Gastroesophageal sphincter (tissue), 4 donors: ENCODE measurements around the gene SLC66A3. TPM values are rescaled to one million over a fixed set of nuclear protein-coding genes. Genes with fewer than 3 reads are reported as not detected.
"Not testable (repeated sequence)": the region's sequence is repeated elsewhere in the genome, so short reads cannot be mapped to it uniquely, and the experiment has no call there.

ENCODE experiments used
- ATAC-seq: fragments of 150-250 bp; one replicate; pipeline ENCODE4 v1.9.1; 2016; ENCODE audit warnings: mild to moderate bottlenecking, moderate library complexity
- H3K27ac ChIP-seq, 4 donors: fragments of 200-600 bp; sonication (generic) in 3 of 4; 1 replicate in 3 of 4; 2 replicates in 1 of 4; pipeline ENCODE4 v1.5.1; 2016 to 2019
- H3K27me3 ChIP-seq: fragments of 200-600 bp; sonication (generic); one replicate; pipeline ENCODE4 v1.5.1; 2019
- H3K36me3 ChIP-seq, 2 donors: fragments of 200-600 bp; sonication (generic); one replicate each; pipeline ENCODE4 v1.5.1; 2019; ENCODE audit warnings: control low read depth in 1 of 2
- H3K4me1 ChIP-seq, 3 donors: fragments of 200-600 bp; sonication (generic); 1 replicate in 2 of 3; 2 replicates in 1 of 3; pipeline ENCODE4 v1.5.1; 2016 to 2019; ENCODE audit warnings: control low read depth in 2 of 3
- H3K4me3 ChIP-seq, 2 donors: fragments of 200-600 bp; sonication (generic); one replicate each; pipeline ENCODE4 v1.5.1; 2019; ENCODE audit warnings: mild to moderate bottlenecking in 1 of 2, moderate library complexity in 1 of 2
- H3K9me3 ChIP-seq, 3 donors: fragments of 200-600 bp; sonication (generic); one replicate each; pipeline ENCODE4 v1.5.1; 2017 to 2019; ENCODE audit warnings: control low read depth in 2 of 3
- CTCF ChIP-seq, 4 experiments: fragments of 200-600 bp in 2 of 4; fragments of 450-650 bp in 2 of 4; sonication (generic) in 1 of 4; IDR thresholded peaks; one replicate each; pipeline ENCODE4 v1.5.1; 2017 to 2019; ENCODE audit warnings: antibody characterized with exemption in 4 of 4, mild to moderate bottlenecking in 2 of 4, moderate library complexity in 2 of 4
- EP300 ChIP-seq: sonication (generic); formaldehyde crosslinking; IDR thresholded peaks from one replicate; pipeline ENCODE4 v1.6.1; 2017; ENCODE audit warnings: antibody characterized with exemption, mild to moderate bottlenecking
- POLR2A ChIP-seq, 2 donors: fragments of 450-650 bp; IDR thresholded peaks; one replicate each; pipeline ENCODE4 v1.6.1; 2017; ENCODE audit warnings: antibody characterized with exemption in 2 of 2, mild to moderate bottlenecking in 2 of 2, moderate library complexity in 1 of 2
- POLR2AphosphoS5 ChIP-seq: sonication (generic); formaldehyde crosslinking; IDR thresholded peaks from one replicate; pipeline ENCODE4 v1.6.1; 2017; ENCODE audit warnings: antibody characterized with exemption
- WGBS, 2 donors: methylation state at CpG; one replicate each; pipeline ENCODE4 v1.1.5; 2018; ENCODE audit warnings: low coverage in 1 of 2; 5-methylcytosine and 5-hydroxymethylcytosine counted together
- total RNA-seq, 4 donors: library from RNA; depleted of rRNA; stranded (reverse); fragments of >200 nt; gene quantifications; one replicate each; pipeline ENCODE4 v1.1.0, GENCODE V29; 2016

SLC66A3 gene
- total RNA-seq, 4 donors from 2014 or later: 28.1 to 49.8 (median 41.5) TPM

- TF ChIP-seq POLR2AphosphoS5: no peak
- WGBS, 2 donors: 83 to 88% methylated on average over 1 to 10 of the region's 16 CpGs
- H3K4me1 ChIP-seq: no peaks in the 10 kb centered on the region
- no peak overlapping the region for H3K27ac ChIP-seq
- H3K36me3 ChIP-seq: peaks cover 0 to 43% of the 10 kb centered on the region in 2 donors
- H3K27me3 ChIP-seq: no peaks in the 10 kb centered on the region
- H3K4me3 ChIP-seq: no peak overlapping the region
- ATAC-seq: no peak
- H3K9me3 ChIP-seq: no peaks in the 10 kb centered on the region
These were observed 8.4 kb downstream of the SLC66A3 start for GRCh38 chr2:11163439-11164317.

- WGBS, 2 donors: no CpG with 5 or more reads among the region's 28 CpGs
- not testable (repeated sequence) for ATAC-seq, H3K27me3 ChIP-seq, H3K4me1 ChIP-seq, H3K4me3 ChIP-seq, H3K27ac ChIP-seq, H3K9me3 ChIP-seq
- H3K36me3 ChIP-seq: peaks cover 0 to 37% of the 10 kb centered on the region in 2 donors
These were observed 9.8 kb downstream of the SLC66A3 start for GRCh38 chr2:11165046-11165445.

GRCh38 chr2:11166476-11166875 is 11.2 kb downstream of the SLC66A3 start:
- Histone ChIP-seq H3K9me3 (no peaks in the 10 kb centered on the region), H3K4me1 (no peaks in the 10 kb centered on the region), H3K27me3 (no peaks in the 10 kb centered on the region), H3K27ac (no peak overlapping the region), H3K36me3 (peaks cover 0 to 25% of the 10 kb centered on the region in 2 donors), H3K4me3 (no peak overlapping the region)
- no peak for ATAC-seq
- WGBS, 2 donors: 83 to 93% methylated on average over 3 to 8 of the region's 10 CpGs
- TF ChIP-seq CTCF (IDR thresholded peaks at IDR 0.05): no peak
- no peak for TF ChIP-seq POLR2AphosphoS5
- no peak for TF ChIP-seq POLR2A (IDR thresholded peaks at IDR 0.05)
- TF ChIP-seq EP300: no peak

- TF ChIP-seq CTCF (IDR thresholded peaks at IDR 0.05) (no peak), POLR2AphosphoS5 (no peak), EP300 (no peak), POLR2A (IDR thresholded peaks at IDR 0.05) (no peak)
- ATAC-seq: no peak
- peaks cover 0 to 8% of the 10 kb centered on the region in 2 donors for H3K36me3 ChIP-seq
These were observed 13.2 kb downstream of the SLC66A3 start for GRCh38 chr2:11168488-11168887.

GRCh38 chr2:11169333-11169732 is 14.1 kb downstream of the SLC66A3 start:
- Histone ChIP-seq H3K27ac (no peak overlapping the region), H3K9me3 (no peaks in the 10 kb centered on the region), H3K36me3 (no peaks in the 10 kb centered on the region), H3K4me3 (no peak overlapping the region), H3K4me1 (no peaks in the 10 kb centered on the region), H3K27me3 (no peaks in the 10 kb centered on the region)
- no peak for ATAC-seq
- TF ChIP-seq POLR2AphosphoS5: no peak
- 63 to 75% methylated on average over 9 to 13 of the region's 13 CpGs for WGBS, 2 donors

More at GRCh38 chr2:11168488-11168887, 13.2 kb downstream of the SLC66A3 start:
- H3K4me1 ChIP-seq: no peaks in the 10 kb centered on the region
- H3K27me3 ChIP-seq: no peaks in the 10 kb centered on the region
- H3K4me3 ChIP-seq: no peak overlapping the region
- WGBS, 2 donors: 82 to 93% methylated on average over 7 to 9 of the region's 9 CpGs
- no peaks in the 10 kb centered on the region for H3K9me3 ChIP-seq
- no peak overlapping the region for H3K27ac ChIP-seq

GRCh38 chr2:11174222-11174621 is 19.0 kb downstream of the SLC66A3 start:
- no peak overlapping the region for H3K27ac ChIP-seq

More at GRCh38 chr2:11174222-11174621, 19.0 kb downstream of the SLC66A3 start:
- Histone ChIP-seq H3K27me3 (no peaks in the 10 kb centered on the region), H3K36me3 (peaks cover 0 to 10% of the 10 kb centered on the region in 2 donors), H3K4me1 (no peaks in the 10 kb centered on the region), H3K9me3 (no peaks in the 10 kb centered on the region), H3K4me3 (no peak overlapping the region)
- TF ChIP-seq POLR2AphosphoS5: no peak
- no peak for TF ChIP-seq POLR2A (IDR thresholded peaks at IDR 0.05)
- TF ChIP-seq EP300: no peak
- no peak for TF ChIP-seq CTCF (IDR thresholded peaks at IDR 0.05)
- 90% methylated on average over 9 of the region's 9 CpGs; no CpG with 5 or more reads in 1 of the 2 donors for WGBS, 2 donors
- ATAC-seq: no peak
